Spinal cord (tissue), 10 donors: ENCODE data around the gene GPR107. TPM values are rescaled to one million over a fixed set of nuclear protein-coding genes. Genes with fewer than 3 reads are reported as not detected.
"Not testable (repeated sequence)": the region's sequence is repeated elsewhere in the genome, so short reads cannot be mapped to it uniquely, and the experiment has no call there.

Experiments
- DNase-seq, 6 donors: peaks; one replicate each; pipeline versions ENCODE4 v3.0.0 to v3.0.0-alpha.2; 2013 to 2015; ENCODE audit warnings: low spot score in 6 of 6, low read depth in 4 of 6
- H3K27ac ChIP-seq: one replicate; pipeline ENCODE4 v1.5.1; 2013; ENCODE audit warnings: low read depth, low read length, control low read depth
- H3K27me3 ChIP-seq: one replicate; pipeline ENCODE4 v1.6.1; 2013; ENCODE audit warnings: low read length; ENCODE audit not compliant: control insufficient read depth, insufficient read depth
- H3K36me3 ChIP-seq: one replicate; pipeline ENCODE4 v1.6.1; 2013; ENCODE audit warnings: low read length; ENCODE audit not compliant: control insufficient read depth, insufficient read depth
- H3K4me1 ChIP-seq: one replicate; pipeline ENCODE4 v1.6.1; 2013; ENCODE audit warnings: low read length; ENCODE audit not compliant: control insufficient read depth, insufficient read depth
- H3K4me3 ChIP-seq: one replicate; pipeline ENCODE4 v1.5.1; 2013; ENCODE audit warnings: low read depth, low read length, control low read depth
- H3K9me3 ChIP-seq: one replicate; pipeline ENCODE4 v1.6.1; 2013; ENCODE audit warnings: low read length; ENCODE audit not compliant: control insufficient read depth, insufficient read depth
- WGBS: methylation state at CpG from one replicate; pipeline ENCODE4 v1.1.5; 2013; ENCODE audit warnings: missing lambda C conversion rate; ENCODE audit not compliant: insufficient coverage; 5-methylcytosine and 5-hydroxymethylcytosine counted together
- long read RNA-seq, 4 donors: transcript quantifications; one replicate each; lab custom pipeline, GENCODE V29; 2026
- polyA plus RNA-seq, 2 donors: library from polyadenylated mRNA; unstranded; fragments of 120-200 nt; gene quantifications; one replicate each; pipeline ENCODE4 v1.2.1, GENCODE V29; 2013; ENCODE audit not compliant: insufficient read length in 2 of 2
- total RNA-seq, 2 donors: library from RNA; depleted of rRNA in 1 of 2; stranded (reverse); fragments of 120-200 nt in 1 of 2; fragments of >200 nt in 1 of 2; gene quantifications; one replicate each; pipeline versions ENCODE4 v1.2.3 to v1.2.4, GENCODE V29; 2013 to 2014
- donor health status: healthy.

Gene GPR107
- total RNA-seq (10 to 100 TPM; 24.8 to 43.1 TPM), polyA plus RNA-seq (10 to 100 TPM; 45.4 to 46.6 TPM)
- long read RNA-seq, donor 1, full-length matches to known transcripts: 1 of 8 reads
- long read RNA-seq, donor 1, partial matches to known transcripts: 7 of 8 reads
- long read RNA-seq, donor 1, other reads (novel, unspliced or antisense): 0 of 8 reads
- long read RNA-seq, donor 2, full-length matches to known transcripts: 1 of 7 reads
- long read RNA-seq, donor 2, partial matches to known transcripts: 6 of 7 reads
- long read RNA-seq, donor 2, other reads (novel, unspliced or antisense): 0 of 7 reads
- long read RNA-seq, donor 3, full-length matches to known transcripts: 1 of 6 reads
- long read RNA-seq, donor 3, partial matches to known transcripts: 5 of 6 reads
- long read RNA-seq, donor 3, other reads (novel, unspliced or antisense): 0 of 6 reads
- long read RNA-seq, donor 4, full-length matches to known transcripts: 2 of 43 reads
- long read RNA-seq, donor 4, partial matches to known transcripts: 41 of 43 reads
- long read RNA-seq, donor 4, other reads (novel, unspliced or antisense): 0 of 43 reads

GRCh38 chr9:130053504-130054324 lies at the start of gene GPR107:
Gene GPR107 (plus strand): TSS chr9:130053906. CDS start chr9:130053933, 27 bp downstream.
- Histone ChIP-seq H3K27ac (peak within 1 kb of the TSS; percentile 89), H3K4me3 (peak within 1 kb of the TSS; percentile 96), H3K36me3 (peaks cover 5% of the 10 kb centered on the region), H3K9me3 (no peaks in the 10 kb centered on the region), H3K27me3 (no peaks in the 10 kb centered on the region), H3K4me1 (peaks cover 14% of the 10 kb centered on the region)
- peak; percentile 55 to 93 (median 70) for DNase-seq
- under 1% methylated on average over 62 of the region's 64 CpGs for WGBS

DNA sequence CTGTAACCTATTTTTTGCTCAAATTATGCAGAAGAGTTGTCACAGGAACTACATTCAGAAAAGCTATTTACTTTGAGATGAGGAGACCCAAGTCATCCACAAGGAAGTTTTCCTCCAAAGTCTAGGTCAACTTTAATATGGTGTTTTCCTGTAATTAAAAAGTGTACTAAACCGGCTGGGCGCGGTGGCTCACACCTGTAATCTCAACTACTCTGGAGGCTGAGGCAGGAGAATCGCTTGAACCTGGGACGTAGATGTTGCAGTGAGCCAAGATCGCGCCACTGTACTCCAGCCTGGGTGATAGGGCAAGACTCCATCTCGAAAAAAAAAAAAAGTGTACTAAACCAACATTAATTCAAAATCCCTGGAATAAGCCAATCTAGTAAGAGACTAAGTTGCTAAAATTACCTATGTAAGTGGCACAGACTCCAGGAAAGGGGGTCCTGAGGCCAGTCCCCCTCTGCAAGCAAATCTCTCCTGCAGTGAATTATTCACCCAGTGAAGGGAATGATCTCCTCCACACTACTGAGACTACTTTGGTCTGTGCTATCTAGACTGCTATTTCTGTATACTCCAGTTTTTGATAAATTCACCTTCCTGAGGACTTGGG lies 49.7 kb upstream of the GPR107 start:
- DNase-seq: no peak
- Histone ChIP-seq H3K36me3 (no peaks in the 10 kb centered on the region), H3K4me3 (no peak overlapping the region), H3K4me1 (no peaks in the 10 kb centered on the region), H3K27ac (no peak overlapping the region), H3K9me3 (no peaks in the 10 kb centered on the region), H3K27me3 (no peaks in the 10 kb centered on the region)
- 80% methylated on average over 5 of the region's 8 CpGs for WGBS

GRCh38 chr9:130006952-130007351 lies 46.8 kb upstream of the GPR107 start:
- not testable (repeated sequence) for H3K4me3 ChIP-seq, DNase-seq, H3K9me3 ChIP-seq, H3K4me1 ChIP-seq, H3K27me3 ChIP-seq, H3K27ac ChIP-seq, H3K36me3 ChIP-seq
- 100% methylated on average over 3 of the region's 6 CpGs for WGBS

GRCh38 chr9:130008538-130008937 lies 45.2 kb upstream of the GPR107 start:
- Histone ChIP-seq H3K36me3 (no peaks in the 10 kb centered on the region), H3K27ac (no peak overlapping the region), H3K4me3 (no peak overlapping the region), H3K4me1 (no peaks in the 10 kb centered on the region), H3K27me3 (no peaks in the 10 kb centered on the region), H3K9me3 (no peaks in the 10 kb centered on the region)
- WGBS: 69% methylated on average over 2 of the region's 5 CpGs
- DNase-seq: no peak

GRCh38 chr9:130009546-130009945 lies 44.2 kb upstream of the GPR107 start:
- not testable (repeated sequence) for DNase-seq, H3K9me3 ChIP-seq, H3K27ac ChIP-seq, H3K4me3 ChIP-seq, H3K36me3 ChIP-seq, H3K4me1 ChIP-seq, H3K27me3 ChIP-seq
- WGBS: 80% methylated on average over 1 of the region's 10 CpGs

DNA sequence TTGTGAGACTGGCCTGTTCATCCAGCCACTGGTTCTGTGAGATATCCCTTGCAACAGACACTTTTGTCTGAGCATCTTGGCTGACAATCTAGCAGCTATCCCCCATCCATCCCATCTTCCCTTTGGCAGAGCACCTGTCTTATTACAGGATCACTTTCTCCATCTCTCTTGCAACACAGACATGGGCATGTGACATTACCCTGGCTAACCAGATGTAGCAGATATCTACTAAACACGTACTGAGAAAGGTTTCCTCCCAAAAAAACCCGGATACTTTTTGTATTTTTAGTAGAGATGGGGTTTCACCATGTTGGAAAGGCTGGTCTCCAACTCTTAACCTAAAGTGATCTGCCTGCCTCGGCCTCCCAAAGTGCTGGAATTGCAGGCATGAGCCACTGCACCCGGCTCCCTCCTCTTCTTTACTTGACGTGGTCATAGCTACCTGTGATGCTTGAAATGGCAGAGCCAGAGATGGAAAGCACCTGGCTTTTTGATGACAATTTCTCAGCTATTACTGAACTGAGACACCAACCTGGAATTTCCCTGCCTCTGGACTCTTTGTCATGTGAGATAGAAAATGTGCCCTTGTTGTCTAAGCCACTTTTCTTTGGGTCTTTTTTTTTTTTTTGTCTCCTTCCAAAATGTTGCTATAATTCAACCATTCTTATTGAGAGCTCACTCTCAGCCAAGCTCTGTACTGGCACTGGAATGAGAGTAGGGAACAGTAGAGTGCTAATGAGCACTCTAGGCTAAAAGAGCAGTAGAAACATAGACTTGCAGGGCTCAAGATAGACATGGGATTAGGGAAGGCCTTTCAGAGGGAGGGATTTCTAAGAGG lies 43.3 kb upstream of the GPR107 start:
- Histone ChIP-seq H3K4me1 (no peaks in the 10 kb centered on the region), H3K36me3 (no peaks in the 10 kb centered on the region), H3K4me3 (no peak overlapping the region), H3K27ac (no peak overlapping the region), H3K27me3 (no peaks in the 10 kb centered on the region), H3K9me3 (no peaks in the 10 kb centered on the region)
- 91% methylated on average over 3 of the region's 5 CpGs for WGBS
- DNase-seq: no peak

DNA sequence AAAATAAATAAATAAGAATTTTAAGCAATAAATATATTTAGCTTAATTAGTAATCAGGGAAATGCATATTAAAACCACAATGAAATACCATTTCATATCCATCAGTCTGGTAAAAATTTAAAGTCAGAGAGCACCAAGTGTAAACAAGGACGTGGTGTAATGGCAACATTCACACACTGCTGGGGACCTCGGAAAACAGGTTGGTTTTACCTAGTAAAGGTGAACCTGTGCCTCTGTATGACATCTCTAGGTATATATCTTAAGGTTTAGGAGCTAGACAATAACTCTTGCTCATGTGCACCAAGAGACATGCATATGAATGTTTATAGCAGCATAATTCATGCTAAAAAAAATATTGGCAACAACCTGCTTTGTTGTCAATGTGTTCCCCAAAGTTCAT lies 40.4 kb upstream of the GPR107 start:
- no peak for DNase-seq
- H3K4me3 ChIP-seq: no peak overlapping the region
- H3K27me3 ChIP-seq: no peaks in the 10 kb centered on the region
- no peaks in the 10 kb centered on the region for H3K9me3 ChIP-seq
- WGBS: no CpG with 5 or more reads among the region's 2 CpGs
- H3K27ac ChIP-seq: no peak overlapping the region
- H3K4me1 ChIP-seq: no peaks in the 10 kb centered on the region
- H3K36me3 ChIP-seq: no peaks in the 10 kb centered on the region

DNA sequence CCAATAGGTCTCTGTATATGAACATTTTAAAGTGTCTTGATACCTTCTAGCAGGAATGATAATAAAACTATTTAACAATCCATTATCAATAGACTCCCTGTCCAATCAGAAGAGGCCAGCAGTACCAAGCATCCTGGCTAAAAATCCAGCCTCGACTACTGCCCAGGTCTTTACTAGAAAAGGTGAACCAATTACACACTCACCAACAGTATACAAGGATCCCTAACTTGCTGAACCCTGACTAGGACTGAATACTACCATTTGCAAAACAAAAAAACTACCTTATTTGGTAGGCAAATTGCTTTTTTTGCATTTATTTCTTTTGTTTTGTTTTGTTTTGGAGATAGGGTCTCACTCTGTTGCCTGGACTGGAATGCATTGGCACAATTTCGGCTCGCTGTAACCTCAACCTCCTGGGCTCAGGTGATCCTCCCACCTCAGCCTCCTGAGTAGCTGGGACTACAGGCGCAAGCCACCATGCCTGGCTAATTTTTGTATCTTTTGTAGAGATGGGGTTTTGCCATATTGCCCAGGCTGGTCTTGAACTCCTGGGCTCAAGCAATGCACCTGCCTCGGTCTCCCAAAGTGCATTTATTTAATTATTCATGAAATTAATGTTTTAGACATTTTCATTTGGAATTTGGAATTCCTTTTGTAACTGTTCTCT lies 38.2 kb upstream of the GPR107 start:
- WGBS: 100% methylated on average over 1 of the region's 5 CpGs
- Histone ChIP-seq H3K4me3 (no peak overlapping the region), H3K27me3 (no peaks in the 10 kb centered on the region), H3K4me1 (peaks cover 10% of the 10 kb centered on the region), H3K27ac (no peak overlapping the region), H3K36me3 (no peaks in the 10 kb centered on the region), H3K9me3 (no peaks in the 10 kb centered on the region)
- no peak for DNase-seq
